Small intestine (tissue), 7 donors: ENCODE measurements around the gene ZFP36L1. TPM values are rescaled to one million over a fixed set of nuclear protein-coding genes. Genes with fewer than 3 reads are reported as not detected.
A peak's percentile ranks its signal among the peaks of the same experiment; 100 is the strongest.

Experiments
- DNase-seq, 2 donors: peaks; one replicate each; pipeline versions ENCODE4 v3.0.0 to v3.0.0-alpha.2; 2013
- FAIRE-seq: peaks from 2 replicates; lab custom pipeline; 2012; peaks lifted over from hg19 to GRCh38; lab: Jason Lieb, UNC
- H3K27ac ChIP-seq, 3 donors: one replicate each; pipeline ENCODE4 v1.5.1; 2013; ENCODE audit warnings: low read length in 2 of 3, mild to moderate bottlenecking in 2 of 3, control low read depth in 1 of 3, inconsistent platforms in 1 of 3, low read depth in 1 of 3, moderate library complexity in 1 of 3
- H3K27me3 ChIP-seq, 3 donors: one replicate each; pipeline ENCODE4 v1.6.1; 2013; ENCODE audit warnings: low read length in 3 of 3, inconsistent platforms in 1 of 3; ENCODE audit not compliant: control insufficient read depth in 3 of 3, insufficient read depth in 3 of 3
- H3K36me3 ChIP-seq, 3 donors: one replicate each; pipeline ENCODE4 v1.6.1; 2013; ENCODE audit warnings: low read length in 3 of 3, inconsistent platforms in 1 of 3, low read depth in 1 of 3, mild to moderate bottlenecking in 1 of 3, moderate library complexity in 1 of 3; ENCODE audit not compliant: control insufficient read depth in 3 of 3, insufficient read depth in 2 of 3
- H3K4me1 ChIP-seq, 3 donors: one replicate each; pipeline ENCODE4 v1.6.1; 2013; ENCODE audit warnings: low read length in 2 of 3, inconsistent platforms in 1 of 3, low read depth in 1 of 3, mild to moderate bottlenecking in 1 of 3, moderate library complexity in 1 of 3; ENCODE audit not compliant: control insufficient read depth in 3 of 3, insufficient read depth in 2 of 3
- H3K4me3 ChIP-seq, 3 donors: one replicate each; pipeline ENCODE4 v1.5.1; 2013; ENCODE audit warnings: low read length in 3 of 3, control low read depth in 1 of 3, inconsistent platforms in 1 of 3, low read depth in 1 of 3, mild to moderate bottlenecking in 1 of 3, moderate library complexity in 1 of 3
- H3K9me3 ChIP-seq, 2 donors: one replicate each; pipeline ENCODE4 v1.6.1; 2013; ENCODE audit warnings: low read depth in 1 of 2, low read length in 1 of 2; ENCODE audit not compliant: control insufficient read depth in 2 of 2, insufficient read depth in 1 of 2
- WGBS, 3 donors: extraction: QIAGEN DNeasy Blood & Tissue Kit; methylation state at CpG; one replicate each; pipeline ENCODE4 v1.1.7; 2013; 5-methylcytosine and 5-hydroxymethylcytosine counted together
- polyA plus RNA-seq, 4 donors: library from polyadenylated mRNA; stranded (reverse) in 3 of 4; unstranded in 1 of 4; fragments of 200-250 nt in 3 of 4; fragments of 120-200 nt in 1 of 4; gene quantifications; one replicate each; pipeline versions ENCODE4 v1.2.1 to v1.2.3, GENCODE V29; 2013
- donor health status: healthy with polysubstance abuse.
- donor health status: control.
- donor health status: control.
- donor health status: Bipolar disorder and iron deficiency.
- donor health status: healthy.

Gene ZFP36L1
- polyA plus RNA-seq, 4 donors: 27.6 to 134 (median 51.9) TPM

- Histone ChIP-seq H3K27ac (peak overlapping the region; percentile 85 to 100 (median 86)), H3K4me3 (no peak overlapping the region), H3K9me3 (no peaks in the 10 kb centered on the region), H3K36me3 (peaks cover 16 to 41% (median 17%) of the 10 kb centered on the region in 3 donors), H3K4me1 (peaks cover 24 to 72% (median 24%) of the 10 kb centered on the region in 3 donors), H3K27me3 (no peaks in the 10 kb centered on the region)
- 41 to 44% (median 43%) methylated on average over 5 of the region's 5 CpGs for WGBS, 3 donors
- no peak for FAIRE-seq
- peak; percentile 63 to 78 for DNase-seq
These were observed 7.1 kb downstream of the ZFP36L1 start for GRCh38 chr14:68785534-68786490.

- Histone ChIP-seq H3K4me3 (no peak overlapping the region), H3K27me3 (no peaks in the 10 kb centered on the region), H3K9me3 (no peaks in the 10 kb centered on the region), H3K27ac (peak overlapping the region; percentile 85 to 100 (median 89)), H3K36me3 (peaks cover 14 to 34% (median 16%) of the 10 kb centered on the region in 3 donors), H3K4me1 (peaks cover 28 to 80% (median 30%) of the 10 kb centered on the region in 3 donors)
- WGBS, 3 donors: 59 to 73% (median 72%) methylated on average over 6 of the region's 6 CpGs
- no peak for FAIRE-seq
- peak; percentile 51 to 64 for DNase-seq
These were observed 7.8 kb downstream of the ZFP36L1 start for GRCh38 chr14:68784978-68785533.

- peaks cover 8 to 27% (median 10%) of the 10 kb centered on the region in 3 donors for H3K36me3 ChIP-seq
- no peaks in the 10 kb centered on the region for H3K27me3 ChIP-seq
- peak; percentile 97 to 99 for DNase-seq
- no peak overlapping the region for H3K4me3 ChIP-seq
- peak overlapping the region; percentile 89 to 100 (median 96) for H3K27ac ChIP-seq
- H3K4me1 ChIP-seq: peaks cover 28 to 87% (median 33%) of the 10 kb centered on the region in 3 donors
- 8 to 49% (median 30%) methylated on average over 5 of the region's 5 CpGs for WGBS, 3 donors
- no peak for FAIRE-seq
- H3K9me3 ChIP-seq: no peaks in the 10 kb centered on the region
These were observed 8.5 kb downstream of the ZFP36L1 start for GRCh38 chr14:68784226-68784910.

GRCh38 chr14:68783408-68784225 is 9.2 kb downstream of the ZFP36L1 start:
- Histone ChIP-seq H3K27ac (peak overlapping the region; percentile 89 to 100 (median 96)), H3K4me3 (no peak overlapping the region), H3K36me3 (peaks cover 5 to 20% (median 7%) of the 10 kb centered on the region in 3 donors), H3K27me3 (no peaks in the 10 kb centered on the region), H3K9me3 (no peaks in the 10 kb centered on the region), H3K4me1 (peaks cover 28 to 94% (median 33%) of the 10 kb centered on the region in 3 donors)
- 15 to 61% (median 43%) methylated on average over 3 of the region's 3 CpGs for WGBS, 3 donors
- FAIRE-seq: no peak
- peak; percentile 91 to 96 for DNase-seq

- Histone ChIP-seq H3K27me3 (no peaks in the 10 kb centered on the region), H3K27ac (peak overlapping the region; percentile 73 to 100 (median 94)), H3K4me1 (peaks cover 28 to 92% (median 35%) of the 10 kb centered on the region in 3 donors), H3K4me3 (no peak overlapping the region), H3K9me3 (no peaks in the 10 kb centered on the region), H3K36me3 (peaks cover 5 to 18% (median 5%) of the 10 kb centered on the region in 3 donors)
- 68 to 74% (median 69%) methylated on average over 10 of the region's 10 CpGs for WGBS, 3 donors
- DNase-seq: peak; percentile 41 to 67
- no peak for FAIRE-seq
These were observed 10.5 kb downstream of the ZFP36L1 start for GRCh38 chr14:68782091-68782981.

GRCh38 chr14:68781161-68782021 is 11.5 kb downstream of the ZFP36L1 start:
- Histone ChIP-seq H3K36me3 (peaks cover 0 to 9% (median 0%) of the 10 kb centered on the region in 3 donors), H3K4me3 (no peak overlapping the region), H3K27ac (peak overlapping the region; percentile 82 to 100 (median 94)), H3K9me3 (no peaks in the 10 kb centered on the region), H3K4me1 (peaks cover 23 to 83% (median 31%) of the 10 kb centered on the region in 3 donors), H3K27me3 (no peaks in the 10 kb centered on the region)
- WGBS, 3 donors: 30 to 55% (median 40%) methylated on average over 14 of the region's 14 CpGs
- FAIRE-seq (no peak), DNase-seq (peak; percentile 81 to 96)
